Adipose tissue (tissue), 3 donors: ENCODE results near the gene MYH1. TPM values are rescaled to one million over a fixed set of nuclear protein-coding genes. Genes with fewer than 3 reads are reported as not detected.

Experiments
- H3K27ac ChIP-seq: one replicate; pipeline ENCODE4 v1.5.1; 2013; ENCODE audit warnings: low read depth, low read length
- WGBS, 3 donors: extraction: QIAGEN DNeasy Blood & Tissue Kit; methylation state at CpG; one replicate each; pipeline ENCODE4 v1.1.7; 2013; 5-methylcytosine and 5-hydroxymethylcytosine counted together
- polyA plus RNA-seq, 3 donors: library from polyadenylated mRNA; stranded (reverse); fragments of 200-250 nt; gene quantifications; one replicate each; pipeline ENCODE4 v1.2.3, GENCODE V29; 2013
- donor health status: healthy with polysubstance abuse.
- donor health status: Bipolar disorder and iron deficiency.
- donor health status: healthy.

MYH1 gene
- polyA plus RNA-seq, 3 donors: 0.05 to 0.06 TPM; not detected in 1

DNA sequence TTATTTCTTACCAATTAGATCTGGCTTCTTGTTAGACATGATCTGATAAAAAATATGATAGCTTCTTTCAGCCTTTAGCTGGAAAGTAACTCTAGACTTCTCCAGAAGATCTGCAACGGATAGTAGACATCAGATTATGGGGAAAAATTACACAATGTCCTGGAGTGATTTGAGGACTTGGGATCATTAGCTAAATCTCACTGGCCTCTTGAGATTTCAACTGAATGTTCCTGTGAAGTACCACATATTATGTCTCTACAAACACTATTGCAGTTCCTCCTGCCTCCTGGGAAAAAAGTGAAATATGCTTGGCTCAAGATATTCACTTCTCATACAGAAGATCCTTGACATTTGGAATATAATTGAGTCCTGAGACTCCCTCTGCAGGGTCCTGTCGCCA is 5.5 kb downstream of the MYH1 start:
- no peak overlapping the region for H3K27ac ChIP-seq
- WGBS, 3 donors: 43 to 54% (median 46%) methylated on average over 2 of the region's 2 CpGs

GRCh38 chr17:10499950-10500349 is 18.4 kb downstream of the MYH1 start:
- H3K27ac ChIP-seq: no peak overlapping the region
- 72 to 73% (median 73%) methylated on average over 3 of the region's 3 CpGs for WGBS, 3 donors

GRCh38 chr17:10492004-10492403 is 26.3 kb downstream of the MYH1 start:
- no peak overlapping the region for H3K27ac ChIP-seq
- 88 to 90% (median 89%) methylated on average over 2 of the region's 2 CpGs for WGBS, 3 donors

- no peak overlapping the region for H3K27ac ChIP-seq
- WGBS, 3 donors: 60 to 72% (median 64%) methylated on average over 1 of the region's 1 CpG
Observed at GRCh38 chr17:10482252-10482651, 36.1 kb downstream of the MYH1 start.

- no peak overlapping the region for H3K27ac ChIP-seq
- WGBS, 3 donors: 32 to 53% (median 46%) methylated on average over 1 of the region's 1 CpG
Observed at GRCh38 chr17:10477701-10478100, 40.6 kb downstream of the MYH1 start.

DNA sequence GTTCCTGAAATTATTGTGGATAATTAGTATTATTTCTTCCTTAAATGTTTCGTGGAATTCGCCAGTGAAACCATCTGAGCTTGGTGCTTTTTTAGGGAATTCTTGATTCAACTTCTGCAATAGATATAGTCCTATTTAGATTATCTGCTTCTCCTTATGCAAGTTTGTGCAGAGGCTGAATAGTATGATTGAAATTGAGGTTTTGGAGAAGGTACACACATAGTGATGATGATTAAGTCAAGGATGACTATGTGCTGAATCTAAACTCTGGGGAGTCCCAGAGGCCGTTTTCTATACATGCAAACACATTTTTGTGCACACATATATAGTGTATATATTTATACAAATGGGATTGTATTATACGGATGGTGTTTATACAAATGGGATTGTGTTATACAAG is 43.8 kb downstream of the MYH1 start:
- 57 to 82% (median 82%) methylated on average over 4 of the region's 4 CpGs for WGBS, 3 donors
- no peak overlapping the region for H3K27ac ChIP-seq

DNA sequence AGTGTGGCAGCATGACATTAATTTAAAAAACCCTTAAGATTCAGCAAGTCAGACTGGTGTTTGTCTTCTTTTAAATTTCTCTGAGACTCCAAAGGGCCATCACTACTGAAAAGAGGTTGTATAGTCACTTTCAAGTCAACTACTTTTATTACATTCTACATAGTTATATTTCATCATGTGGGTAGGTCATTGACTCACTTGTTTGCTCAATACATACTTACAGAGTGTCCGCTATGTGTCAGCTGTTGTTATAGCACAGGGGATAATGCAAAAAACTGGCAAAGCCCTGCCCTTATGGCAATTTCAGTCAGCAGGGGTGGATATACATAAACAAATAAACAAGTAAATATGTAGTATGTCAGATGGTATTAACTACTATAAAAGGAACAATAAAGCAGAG is 46.5 kb downstream of the MYH1 start:
- 89 to 99% (median 92%) methylated on average over 1 of the region's 1 CpG for WGBS, 3 donors

DNA sequence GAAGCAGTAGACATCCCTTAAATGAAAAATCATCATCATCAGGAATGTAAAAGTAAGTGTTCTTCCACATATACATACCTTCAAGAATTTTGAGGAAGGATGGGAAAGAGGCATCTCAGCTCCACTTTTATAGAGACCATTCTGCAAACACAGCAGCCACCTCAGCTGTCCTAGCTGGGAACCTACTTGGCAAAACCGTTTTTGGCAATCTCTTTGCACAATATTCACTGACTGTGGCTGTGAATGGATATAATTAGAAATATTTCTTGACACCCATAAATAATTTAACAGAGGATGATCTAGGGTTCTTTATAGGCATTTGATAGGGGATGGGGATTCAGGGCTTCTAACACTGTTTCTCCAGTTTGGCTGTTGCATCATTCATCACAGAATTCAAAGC is 48.9 kb downstream of the MYH1 start, which contains the start of gene MYH4:
Gene MYH4 (minus strand): TSS at position 101 of the 400 bp plus-strand sequence. CDS start 2,814 bp downstream, outside the sequence.
- 48 to 65% (median 64%) methylated on average over 1 of the region's 1 CpG for WGBS, 3 donors
- no peak within 1 kb of the TSS for H3K27ac ChIP-seq

More for the DNA sequence above, 46.5 kb downstream of the MYH1 start:
- H3K27ac ChIP-seq: no peak overlapping the region

- WGBS, 3 donors: 60 to 76% (median 74%) methylated on average over 4 of the region's 4 CpGs
- H3K27ac ChIP-seq: no peak overlapping the region
Observed at GRCh38 chr17:10463402-10463801, 54.9 kb downstream of the MYH1 start.

DNA sequence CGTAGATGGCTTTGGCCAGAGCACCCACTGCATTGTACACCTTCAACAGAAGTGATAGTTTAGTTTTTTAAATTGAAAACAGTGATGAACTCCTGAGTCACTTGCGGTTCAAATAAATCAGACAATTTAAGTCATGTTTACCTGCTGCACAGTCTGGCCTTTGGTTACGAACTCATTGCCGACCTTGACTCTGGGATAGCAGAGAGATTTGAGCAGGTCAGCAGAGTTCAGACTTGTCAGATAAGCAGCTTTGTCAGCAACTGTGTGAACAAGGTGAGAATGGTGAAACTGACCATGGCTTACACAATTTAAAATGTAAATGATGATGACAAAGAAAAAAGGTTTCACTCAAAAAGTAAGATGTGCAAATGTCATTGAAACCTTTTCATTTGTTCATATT is 58.3 kb downstream of the MYH1 start:
- H3K27ac ChIP-seq: no peak overlapping the region
- 38 to 82% (median 81%) methylated on average over 4 of the region's 4 CpGs for WGBS, 3 donors

DNA sequence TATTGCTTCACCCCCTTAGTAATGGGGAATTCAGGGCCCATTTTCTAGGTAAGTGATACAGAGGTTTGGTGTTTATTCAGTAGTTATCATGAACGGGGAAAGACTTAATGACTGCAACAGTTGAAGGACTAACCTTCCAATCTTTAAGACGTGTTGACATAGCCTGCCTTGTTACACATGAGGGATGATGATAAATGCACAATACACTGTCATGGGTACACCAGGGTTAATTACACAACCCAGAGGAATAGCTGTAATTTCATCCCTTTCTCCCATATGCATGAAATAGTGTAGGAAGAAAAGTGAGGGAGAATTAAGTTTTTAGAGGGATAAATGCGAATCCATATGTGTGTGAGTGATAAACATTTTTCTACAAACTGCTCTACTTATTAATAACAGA is 59.6 kb downstream of the MYH1 start:
- H3K27ac ChIP-seq: no peak overlapping the region
- 30 to 83% (median 58%) methylated on average over 3 of the region's 3 CpGs for WGBS, 3 donors

DNA sequence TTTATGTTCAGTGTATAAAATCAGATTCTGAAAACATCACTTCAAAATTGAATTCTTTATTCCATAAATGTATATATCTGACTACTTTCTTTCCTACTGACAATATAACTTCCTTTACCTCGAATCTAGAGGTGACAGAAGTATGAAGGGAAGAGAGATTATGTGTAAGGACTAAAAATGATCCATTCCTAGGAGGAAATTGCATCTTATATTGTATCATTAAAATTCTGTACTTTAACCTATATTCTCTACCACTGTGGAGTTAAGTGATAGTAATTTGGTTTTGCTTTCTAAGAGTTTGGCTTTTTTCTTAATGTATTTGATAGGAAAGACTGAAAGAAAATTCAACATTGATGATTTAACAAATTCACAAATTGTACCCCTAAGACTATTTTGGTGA is 60.4 kb downstream of the MYH1 start:
- no peak overlapping the region for H3K27ac ChIP-seq
- 17 to 25% (median 19%) methylated on average over 1 of the region's 1 CpG for WGBS, 3 donors

GRCh38 chr17:10447026-10447931 is 71.1 kb downstream of the MYH1 start:
- WGBS, 3 donors: 48 to 74% (median 73%) methylated on average over 7 of the region's 7 CpGs
- no peak overlapping the region for H3K27ac ChIP-seq

Other genes with a start within 250 kb of the MYH1 start
- under 1 TPM in 1 of 3 donors, not detected in 2; 0.01 TPM for gene MYH13, start 145.5 kb downstream of the MYH1 start, polyA plus RNA-seq
- not detected for gene MYH8, start 96.6 kb downstream of the MYH1 start, polyA plus RNA-seq
- not detected for gene MYH4, start 49.0 kb downstream of the MYH1 start, polyA plus RNA-seq
- gene MYH2, start 31.1 kb upstream of the MYH1 start, polyA plus RNA-seq: under 1 TPM in 2 of 3 donors, not detected in 1; 0.07 to 0.33 TPM
- 1 to 10 TPM; 1.1 to 3.0 (median 2.6) TPM for gene MYH3, start 138.8 kb upstream of the MYH1 start, polyA plus RNA-seq
- gene SCO1, start 179.0 kb upstream of the MYH1 start, polyA plus RNA-seq: 10 to 100 TPM in 2 of 3 donors, 1 to 10 TPM in 1; 7.1 to 33.6 (median 15.4) TPM
- gene ADPRM, start 179.1 kb upstream of the MYH1 start, polyA plus RNA-seq: 1 to 10 TPM; 8.3 to 9.2 (median 8.6) TPM
- gene TMEM220, start 211.5 kb upstream of the MYH1 start, polyA plus RNA-seq: 10 to 100 TPM in 2 of 3 donors, 1 to 10 TPM in 1; 5.2 to 21.0 (median 18.1) TPM